CD4-positive, alpha-beta T cell treated with Interleukin-1 beta for 1 hour (primary cell): ENCODE measurements around the gene TMEM30A.

ENCODE experiments used
- DNase-seq, 2 donors: peaks; one replicate each; pipeline ENCODE4 v3.0.0-alpha.2; 2020 to 2022

The TMEM30A gene

DNA sequence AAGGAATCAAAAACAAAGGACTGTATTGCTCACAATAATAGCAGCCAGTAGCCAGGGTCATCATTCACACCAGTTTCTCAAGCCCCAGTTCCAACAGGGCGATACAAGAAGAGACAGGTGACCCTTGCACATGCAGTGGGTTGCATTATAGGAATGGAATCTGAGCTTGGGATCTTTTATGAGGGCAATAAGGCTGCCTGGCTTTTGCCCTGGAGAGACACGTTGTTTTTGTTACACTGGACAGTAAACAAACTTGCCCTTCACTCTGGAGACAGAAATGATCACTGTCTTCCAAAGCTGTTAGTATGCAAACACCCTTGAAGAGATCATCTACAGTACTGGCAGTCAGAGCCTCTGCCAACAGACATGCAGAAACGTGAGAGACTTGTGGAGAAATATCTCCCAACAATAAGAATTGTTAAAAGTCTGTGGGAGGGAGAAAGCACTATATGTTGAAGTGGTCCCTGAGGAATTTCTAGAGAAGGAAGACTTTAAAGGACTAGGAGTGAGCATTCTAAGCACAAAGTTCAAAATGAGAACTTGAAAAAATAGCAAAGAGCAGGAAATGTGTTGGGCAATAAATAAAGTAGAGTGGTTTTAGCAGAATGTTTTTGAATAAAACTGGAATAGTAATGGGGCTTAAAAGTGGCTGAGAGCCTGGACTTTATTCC lies 72.5 kb downstream of the TMEM30A start:
- DNase-seq, result no peak

DNA sequence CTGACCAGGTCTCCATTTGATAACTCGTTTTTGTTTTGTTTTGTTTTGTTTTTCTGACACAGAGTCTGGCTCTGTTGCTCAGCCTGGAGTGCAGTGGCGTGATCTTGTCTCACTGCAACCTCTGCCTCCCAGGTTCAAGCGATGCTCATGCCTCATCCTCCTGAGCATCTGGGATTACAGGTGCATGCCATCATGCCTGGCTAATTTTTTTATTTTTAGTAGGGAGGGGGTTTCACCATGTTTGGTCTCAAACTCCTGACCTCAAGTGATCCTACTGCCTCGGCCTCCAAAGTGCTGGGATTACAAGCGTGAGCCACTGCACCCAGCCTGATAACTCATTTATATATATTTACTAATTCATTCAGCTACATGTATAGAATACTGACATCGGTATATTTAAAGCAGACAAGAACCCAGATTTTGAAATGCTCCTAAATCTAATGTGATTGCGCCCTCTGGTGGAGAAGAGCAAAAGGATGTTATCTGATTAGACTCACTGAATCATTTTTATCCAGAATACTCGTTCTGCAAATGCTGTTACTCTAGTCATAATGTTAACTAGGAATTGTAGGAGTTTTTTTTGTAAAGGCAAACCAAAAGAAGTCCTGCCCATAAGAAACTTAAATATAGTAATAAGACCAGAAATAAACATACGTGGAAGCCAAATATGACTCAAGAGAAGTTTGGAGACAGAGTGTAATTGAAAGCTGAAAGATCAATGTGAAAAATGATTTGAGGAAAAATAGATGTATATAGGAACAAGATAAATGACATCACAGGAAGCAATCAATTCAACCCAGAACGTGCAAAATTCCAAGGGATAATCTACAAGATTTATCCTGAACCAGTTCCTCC lies 73.5 kb downstream of the TMEM30A start:
- peak; percentile 26 to 68 for DNase-seq

DNA sequence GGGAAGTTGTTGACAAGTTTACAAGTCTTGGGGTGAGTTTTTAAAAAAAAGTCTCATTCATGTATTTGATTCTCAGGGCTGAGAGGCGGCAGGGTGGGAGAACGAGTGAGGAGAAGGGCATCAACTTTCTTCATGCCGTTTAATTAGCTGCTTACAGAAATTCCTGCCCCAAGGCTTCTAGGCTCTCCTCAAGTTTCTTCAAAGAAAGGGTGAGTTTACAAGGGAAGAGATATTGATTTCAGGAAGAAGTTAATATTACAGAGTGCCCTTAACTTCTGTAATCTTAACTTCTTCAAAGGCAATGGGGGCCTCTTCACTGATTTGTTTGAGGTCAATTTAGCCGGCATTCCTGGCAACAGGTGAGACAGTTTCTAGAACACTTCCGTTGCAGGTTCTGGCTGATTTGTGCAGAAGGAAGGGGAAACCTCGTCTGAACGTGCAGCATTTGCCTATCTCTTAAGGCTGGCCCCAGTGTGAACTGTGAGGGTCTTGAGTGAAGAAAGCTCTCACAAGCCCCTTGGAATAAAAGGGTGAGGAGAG lies 75.3 kb downstream of the TMEM30A start:
- DNase-seq, result no peak

DNA sequence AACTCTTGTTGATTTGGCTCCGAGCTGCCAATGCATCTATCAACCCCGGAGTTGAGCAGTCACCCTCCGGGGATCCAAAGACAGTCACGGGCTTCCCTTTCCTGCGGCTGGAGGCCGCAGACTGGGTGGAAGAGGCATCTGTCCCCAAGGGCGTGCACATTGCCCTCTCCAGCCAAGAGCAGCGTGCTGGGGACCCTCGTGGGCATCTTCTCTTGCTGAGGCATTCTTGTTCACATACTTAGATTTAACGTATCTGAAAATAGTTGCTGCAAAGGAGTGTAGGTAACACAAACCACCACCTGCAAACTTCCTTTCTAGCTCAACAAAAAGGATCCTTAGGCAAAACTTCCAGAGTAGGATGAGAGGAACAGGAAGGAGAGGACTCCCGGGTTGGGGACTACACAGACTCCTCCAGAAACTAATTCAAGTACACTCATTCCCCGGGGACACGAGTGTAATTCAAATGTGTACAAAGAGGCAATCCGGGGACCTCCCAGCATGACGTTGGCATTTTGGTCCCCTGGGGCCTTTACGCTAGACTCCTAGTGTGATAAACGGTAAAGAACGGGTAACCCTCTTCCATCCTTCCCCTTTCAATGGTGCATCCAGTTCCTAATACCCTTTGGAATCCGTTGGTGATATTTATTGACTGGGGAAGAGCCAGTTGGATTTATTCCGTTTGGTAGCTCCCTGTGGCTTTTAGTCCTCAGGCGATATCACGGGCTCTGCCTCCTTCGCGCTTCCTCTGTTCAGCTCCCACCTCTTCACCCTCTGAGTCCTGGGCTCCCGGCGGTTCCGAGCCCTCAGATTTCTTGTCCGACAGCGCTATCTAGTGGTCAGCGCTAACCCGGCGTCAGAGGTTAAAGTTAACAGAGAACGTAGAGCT lies 76.1 kb downstream of the TMEM30A start:
- peak; percentile 74 to 80 for DNase-seq

DNA sequence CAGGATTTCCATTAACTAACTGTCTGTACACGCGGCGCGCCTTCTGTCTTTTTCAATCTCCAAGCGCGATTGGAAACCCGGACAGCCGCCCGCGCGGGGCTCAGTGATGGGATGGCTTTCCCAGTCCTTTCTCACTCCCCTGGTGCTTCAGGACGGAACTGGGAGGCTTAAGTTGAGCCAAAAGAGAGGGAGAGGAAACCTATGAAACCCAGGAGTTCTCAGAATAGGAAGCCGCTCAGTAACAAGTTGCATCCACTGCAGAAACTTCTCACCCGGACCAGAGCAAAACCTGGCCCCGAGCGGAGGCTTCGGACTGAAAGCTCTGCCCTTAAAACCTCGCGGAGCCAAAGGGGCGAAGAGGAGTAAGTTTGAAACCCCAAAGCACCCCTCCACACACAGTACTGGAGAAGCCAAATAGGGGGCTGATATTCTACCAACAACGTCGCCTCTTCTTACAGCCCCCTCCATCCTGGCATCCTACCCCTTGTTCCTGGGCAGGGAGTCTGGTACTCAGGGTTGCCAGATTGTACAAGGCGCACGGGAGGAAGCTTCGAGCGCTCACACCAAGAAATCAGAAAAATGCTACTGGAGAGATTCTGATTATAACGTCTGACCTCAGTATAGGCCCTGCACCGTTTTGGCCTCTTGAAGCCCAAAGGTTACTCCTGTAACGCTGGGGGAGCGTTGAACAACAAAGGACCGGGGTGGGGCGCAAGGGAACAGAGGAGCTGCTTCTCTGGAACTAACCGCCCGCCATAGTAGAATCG lies 77.8 kb downstream of the TMEM30A start:
- no peak for DNase-seq

DNA sequence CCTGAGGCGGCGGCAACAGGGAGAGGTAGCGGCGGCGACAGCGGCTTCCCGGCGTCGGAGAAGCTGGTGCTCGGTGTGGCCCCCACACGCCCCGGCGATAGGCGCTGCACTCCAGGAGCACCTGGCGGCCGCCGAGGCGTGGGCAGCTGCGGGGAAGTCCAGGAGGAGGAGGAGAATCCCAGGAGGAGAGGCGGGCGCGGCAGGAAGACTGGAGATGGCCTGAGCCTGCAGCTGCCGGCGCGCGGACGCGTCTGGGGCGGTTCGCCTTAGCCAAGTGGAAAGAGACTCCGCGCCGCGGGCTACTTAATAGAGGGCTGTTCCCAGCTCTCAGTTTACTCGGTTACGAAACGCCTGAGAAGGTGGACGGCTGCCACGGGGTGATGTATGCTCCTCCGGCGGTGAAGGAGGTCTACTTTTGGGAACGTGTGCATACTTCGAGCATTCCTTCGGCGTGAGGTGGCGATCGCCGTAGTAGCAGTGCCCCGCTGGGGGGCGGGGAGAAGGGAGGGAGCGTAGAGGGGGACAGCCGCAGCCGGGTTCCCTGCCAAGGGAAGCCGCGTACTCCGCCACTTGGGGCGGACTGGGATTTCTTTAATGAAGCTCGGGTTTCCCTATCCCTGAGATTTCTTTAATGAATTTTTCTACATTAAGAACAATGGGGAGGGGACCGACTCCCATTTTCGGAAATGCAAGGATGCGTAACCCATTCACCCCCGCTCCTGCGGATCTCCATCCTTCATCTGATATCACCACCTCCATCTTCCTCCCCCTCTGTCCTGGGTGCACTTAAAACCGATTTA lies 78.6 kb downstream of the TMEM30A start, which contains the start of gene COL12A1:
Gene COL12A1, minus strand, starts transcription at position 278 of the 800 bp plus-strand sequence. CDS start 3,261 bp downstream, outside the sequence.
- no peak for DNase-seq

DNA sequence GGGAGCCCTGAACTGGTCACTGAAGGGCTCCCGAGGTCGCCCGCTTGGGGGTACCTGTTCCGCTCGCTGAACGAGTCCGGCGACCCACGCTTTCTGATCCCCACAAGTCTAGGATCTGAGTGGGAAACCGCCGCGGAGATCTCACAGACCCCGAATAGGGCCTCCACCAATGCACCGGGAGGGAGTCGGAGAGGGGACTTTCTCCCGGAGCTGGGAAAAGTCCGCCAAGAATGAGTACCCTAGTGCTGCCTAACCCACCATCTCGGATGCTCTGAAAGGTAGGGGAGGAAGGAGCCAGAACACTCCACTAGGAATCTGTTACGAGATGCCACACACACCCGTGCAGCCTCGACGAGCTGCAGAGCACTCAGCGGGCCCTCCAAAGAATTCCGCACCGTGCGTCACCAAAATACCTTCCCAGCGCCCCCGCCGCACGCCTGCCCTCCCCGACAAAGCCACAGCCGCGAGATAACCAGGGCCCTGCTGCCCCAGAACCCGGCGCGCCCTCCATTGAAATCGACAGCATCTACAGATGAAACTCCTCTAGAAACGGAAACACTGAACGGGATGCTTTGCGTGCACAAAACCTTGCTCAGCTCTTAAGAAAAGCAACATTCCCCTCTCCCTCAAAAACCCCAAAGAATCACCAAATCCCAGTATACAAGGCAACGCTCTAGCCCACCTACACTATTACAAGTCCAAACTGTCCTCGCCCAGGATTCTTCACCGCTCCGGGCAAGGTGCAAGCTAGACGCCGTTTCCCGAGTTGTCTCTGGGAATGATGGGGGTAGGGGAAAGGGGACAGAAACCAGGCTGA lies 79.4 kb downstream of the TMEM30A start:
- no peak for DNase-seq

DNA sequence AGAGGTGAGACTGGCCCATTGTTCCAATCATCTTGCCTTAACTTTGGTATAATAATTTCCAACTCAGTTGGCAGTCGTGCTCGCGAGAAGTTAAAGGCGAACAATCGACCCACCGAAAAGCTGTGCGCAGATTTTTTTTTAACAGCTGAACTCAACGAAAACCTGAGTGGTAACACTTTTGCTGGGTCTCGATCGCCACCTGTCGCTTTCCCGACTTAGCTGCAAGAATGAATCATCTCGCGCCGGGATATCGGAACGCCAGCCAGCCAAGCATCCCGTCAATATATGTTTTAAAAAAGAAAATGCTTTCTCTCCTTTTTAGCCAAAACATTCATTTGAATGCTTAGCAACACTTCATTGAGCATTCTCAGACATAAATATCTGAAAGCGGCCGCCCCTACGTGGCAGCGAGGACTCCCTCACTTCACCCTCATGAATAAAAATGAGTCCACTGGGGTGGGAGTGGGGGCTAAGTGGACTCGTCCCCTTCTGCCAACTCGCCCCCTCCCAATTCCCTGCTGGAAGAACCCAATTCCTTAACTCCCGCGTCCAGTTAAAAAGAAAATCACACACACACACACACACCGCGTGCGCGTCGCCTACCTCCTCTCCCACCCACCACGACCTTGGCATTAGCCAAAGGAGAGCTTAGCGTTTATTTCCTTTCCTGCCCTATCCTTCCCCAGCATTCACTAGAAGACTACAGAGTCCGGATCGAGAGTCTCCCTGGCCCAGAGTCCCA lies 80.2 kb downstream of the TMEM30A start:
- DNase-seq, result peak in 1 of 2 donors; percentile 13

DNA sequence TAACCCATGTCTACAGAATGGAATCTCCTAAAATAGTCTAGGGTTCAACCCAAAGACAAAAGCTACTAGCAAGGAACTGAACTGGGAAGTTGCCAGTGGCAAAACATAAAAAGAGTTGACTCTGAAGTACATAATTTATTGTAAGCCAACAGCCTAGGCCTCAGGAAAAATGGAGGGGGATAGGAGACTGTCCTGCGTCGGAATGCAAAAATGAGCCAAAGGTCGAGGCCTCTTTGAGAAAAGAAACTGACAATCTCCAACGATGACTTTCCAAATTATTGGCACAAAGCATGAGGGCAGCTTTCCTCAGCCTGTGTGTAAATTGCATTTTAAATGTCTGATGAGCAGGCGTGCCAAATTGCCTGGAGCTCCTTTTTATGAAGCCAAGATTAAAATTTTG lies 80.9 kb downstream of the TMEM30A start:
- DNase-seq, result no peak
